ENCODE measurements around the gene SLC25A43. TPM values are rescaled to one million over a fixed set of nuclear protein-coding genes. Genes with fewer than 3 reads are reported as not detected.
A peak's percentile ranks its signal among the peaks of the same experiment; 100 is the strongest.

SLC25A43 gene
- polyA plus RNA-seq, 2 of the 4 experiments (the other 2 are of a cell fraction): 27.4 to 31.2 TPM

DNA sequence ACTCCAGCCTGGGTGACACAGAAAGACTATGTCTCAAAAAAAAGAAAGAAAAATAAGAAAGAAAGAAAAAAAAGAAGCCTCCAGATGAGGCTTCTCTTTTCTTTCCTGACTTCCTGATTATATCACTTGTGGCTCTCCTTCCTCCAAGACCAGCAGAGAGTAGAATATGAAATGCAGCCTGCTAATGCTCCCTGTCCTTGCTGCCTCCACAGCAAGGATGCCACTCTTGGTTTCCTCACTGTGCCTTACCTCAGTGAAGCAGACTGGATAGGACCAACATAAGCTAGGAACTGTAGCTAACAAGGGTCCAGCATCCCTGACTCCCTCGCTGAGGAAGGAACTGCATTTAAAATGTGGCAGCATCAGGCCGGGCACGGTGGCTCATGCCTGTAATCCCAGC is 11.7 kb downstream of the SLC25A43 start:
- CTCF ChIA-PET: interaction anchor here (0.7 to 1.6 kb wide), 4 partner anchors 10 to 106 kb away, joined by 3 to 4 read pairs (median 4); no protein-coding TSS in a partner anchor
- peak overlapping the region; percentile 94 to 96 for H3K27ac ChIP-seq
- no peak for FAIRE-seq
- WGBS (ENCODE audit: missing lambda C conversion rate): 81% methylated on average over 3 of the region's 3 CpGs
- H3K4me2 ChIP-seq: peak overlapping the region; percentile 69
- no peak for DNase-seq (ENCODE audit: low read depth in 1 of 2, low spot score in 1 of 2)
- peaks cover 51% of the 10 kb centered on the region for H3K4me1 ChIP-seq
- H3K4me3 ChIP-seq: no peak overlapping the region
- POLR2A ChIA-PET: interaction anchor here (1.1 to 2.4 kb wide), 3 partner anchors 11 to 174 kb away, joined by 4 to 10 read pairs (median 6); partner anchors contain the start of genes SLC25A43 and SLC25A5
- no peaks in the 10 kb centered on the region for H3K9me3 ChIP-seq
- peak; percentile 46 to 51; a peak in 4 of 6 replicates for ATAC-seq
- TF ChIP-seq, protein P1, sequence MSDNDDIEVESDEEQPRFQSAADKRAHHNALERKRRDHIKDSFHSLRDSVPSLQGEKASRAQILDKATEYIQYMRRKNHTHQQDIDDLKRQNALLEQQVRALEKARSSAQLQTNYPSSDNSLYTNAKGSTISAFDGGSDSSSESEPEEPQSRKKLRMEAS (IDR thresholded peaks at IDR 0.05): 0 out of 2 replicates have a peak, but pooled peaks have one; percentile 20
- TF ChIP-seq NR3C1 (IDR thresholded peaks at IDR 0.05) (no peak), JUN (IDR thresholded peaks at IDR 0.05) (0 out of 5 replicates have a peak, but pooled peaks of 1 of the 2 experiments have one; percentile 2), POLR2A (IDR thresholded peaks at IDR 0.05; ENCODE audit: low read length) (no peak)
- TF ChIP-seq, protein P2, sequence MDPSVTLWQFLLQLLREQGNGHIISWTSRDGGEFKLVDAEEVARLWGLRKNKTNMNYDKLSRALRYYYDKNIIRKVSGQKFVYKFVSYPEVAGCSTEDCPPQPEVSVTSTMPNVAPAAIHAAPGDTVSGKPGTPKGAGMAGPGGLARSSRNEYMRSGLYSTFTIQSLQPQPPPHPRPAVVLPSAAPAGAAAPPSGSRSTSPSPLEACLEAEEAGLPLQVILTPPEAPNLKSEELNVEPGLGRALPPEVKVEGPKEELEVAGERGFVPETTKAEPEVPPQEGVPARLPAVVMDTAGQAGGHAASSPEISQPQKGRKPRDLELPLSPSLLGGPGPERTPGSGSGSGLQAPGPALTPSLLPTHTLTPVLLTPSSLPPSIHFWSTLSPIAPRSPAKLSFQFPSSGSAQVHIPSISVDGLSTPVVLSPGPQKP (IDR thresholded peaks at IDR 0.05; ENCODE audit: low read depth, low read length): no peak

GRCh38 chrX:119411959-119412358 is 12.8 kb downstream of the SLC25A43 start:
- DNase-seq (ENCODE audit: low read depth in 1 of 2, low spot score in 1 of 2) (peak in 1 of 2 experiments; percentile 37), ATAC-seq (no peak), FAIRE-seq (no peak)
- Histone ChIP-seq H3K9me3 (no peaks in the 10 kb centered on the region), H3K4me3 (no peak overlapping the region), H3K4me1 (peaks cover 42% of the 10 kb centered on the region), H3K27ac (peak overlapping the region; percentile 94 to 96; a peak in 4 of 6 replicates), H3K4me2 (peak overlapping the region; percentile 69)
- no peak for TF ChIP-seq RARB (CRISPR knock-in tag; IDR thresholded peaks at IDR 0.05)
- no peak for TF ChIP-seq ATOH8 (CRISPR knock-in tag; IDR thresholded peaks at IDR 0.05; ENCODE audit: low read depth)
- no peak for TF ChIP-seq ESRRA (IDR thresholded peaks at IDR 0.05; ENCODE audit: borderline replicate concordance, low read length)
- no peak for TF ChIP-seq USF2 (IDR thresholded peaks at IDR 0.05)
- no peak for TF ChIP-seq CHD2 (IDR thresholded peaks at IDR 0.05; ENCODE audit: low read length, partially characterized antibody)
- no peak for TF ChIP-seq FOSL2 (IDR thresholded peaks at IDR 0.05)
- no peak for TF ChIP-seq FOSL2 (CRISPR knock-in tag; IDR thresholded peaks at IDR 0.05)
- TF ChIP-seq ZC3H11A (IDR thresholded peaks at IDR 0.05): no peak
- no peak for TF ChIP-seq TFCP2L1 (CRISPR knock-in tag; IDR thresholded peaks at IDR 0.05)
- TF ChIP-seq SMC3 (IDR thresholded peaks at IDR 0.05): no peak
- ChIA-PET POLR2A (interaction anchor here (0.9 to 2.4 kb wide), 2 partner anchors 56 to 188 kb away, joined by 3 to 10 read pairs; partner anchors contain the start of gene SLC25A5), CTCF (interaction anchor here (0.6 kb wide), 2 partner anchors 117 to 323 kb away, joined by 3 read pairs; no protein-coding TSS in a partner anchor)
- WGBS (ENCODE audit: missing lambda C conversion rate): 31% methylated on average over 7 of the region's 7 CpGs

DNA sequence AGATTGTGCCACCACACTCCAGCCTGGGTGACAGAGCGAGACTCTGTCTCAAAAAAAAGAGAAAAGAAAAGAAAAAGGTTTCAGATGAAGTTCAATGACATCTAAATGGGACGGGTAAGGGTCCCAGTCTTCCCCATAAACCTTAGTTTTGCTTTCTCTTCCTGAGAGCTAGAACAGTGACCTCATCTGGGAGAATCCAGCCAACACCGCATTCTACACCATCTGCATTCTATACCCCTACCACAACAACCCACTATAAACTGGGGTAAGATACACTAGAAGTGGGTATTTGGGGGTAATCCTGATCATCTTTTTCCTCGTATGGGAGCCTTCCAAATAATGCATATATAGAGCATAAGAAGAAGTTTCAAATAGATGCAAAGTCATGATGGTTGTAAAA is 18.2 kb downstream of the SLC25A43 start:
- ChIA-PET POLR2A (no interaction called here), CTCF (no interaction called here)
- no peak for DNase-seq (ENCODE audit: low read depth in 1 of 2, low spot score in 1 of 2)
- Histone ChIP-seq H3K4me1 (peaks cover 12% of the 10 kb centered on the region), H3K9me3 (no peaks in the 10 kb centered on the region), H3K4me3 (no peak overlapping the region), H3K27ac (no peak overlapping the region), H3K4me2 (no peak overlapping the region)
- TF ChIP-seq, protein P2 (IDR thresholded peaks at IDR 0.05; ENCODE audit: low read depth, low read length): no peak
- FAIRE-seq: no peak
- WGBS (ENCODE audit: missing lambda C conversion rate): 71% methylated on average over 4 of the region's 4 CpGs
- ATAC-seq: peak in 1 of 2 experiments; percentile 55; a peak in 2 of 6 replicates
